ENCODE measurements around the gene CHD9. TPM values are rescaled to one million over a fixed set of nuclear protein-coding genes. Genes with fewer than 3 reads are reported as not detected.

CHD9 gene
- total RNA-seq, 1 donor from 2014 or later: 99.0 TPM

- Mint-ChIP-seq H3K4me3 (ENCODE audit: unreplicated experiment) (peak overlapping the region; percentile 24), H3K4me1 (ENCODE audit: unreplicated experiment) (peaks cover 48% of the 10 kb centered on the region), H3K36me3 (ENCODE audit: unreplicated experiment) (peaks cover 17% of the 10 kb centered on the region), H3K27me3 (ENCODE audit: unreplicated experiment) (no peaks in the 10 kb centered on the region), H3K27ac (ENCODE audit: unreplicated experiment) (peak overlapping the region; percentile 50), H3K9me3 (ENCODE audit: unreplicated experiment) (no peaks in the 10 kb centered on the region)
- TF ChIP-seq CTCF (IDR thresholded peaks at IDR 0.05): no peak
- no peak for DNase-seq (ENCODE audit: extremely low spot score, unreplicated experiment)
Measured at GRCh38 chr16:53212893-53213223, 158.1 kb downstream of the CHD9 start.

- no peak for DNase-seq (ENCODE audit: extremely low spot score, unreplicated experiment)
- no peak for TF ChIP-seq CTCF (IDR thresholded peaks at IDR 0.05)
- Mint-ChIP-seq H3K27ac (ENCODE audit: unreplicated experiment) (peak overlapping the region; percentile 50), H3K9me3 (ENCODE audit: unreplicated experiment) (no peaks in the 10 kb centered on the region), H3K4me3 (ENCODE audit: unreplicated experiment) (peak overlapping the region; percentile 24), H3K36me3 (ENCODE audit: unreplicated experiment) (peaks cover 17% of the 10 kb centered on the region), H3K27me3 (ENCODE audit: unreplicated experiment) (no peaks in the 10 kb centered on the region), H3K4me1 (ENCODE audit: unreplicated experiment) (peaks cover 46% of the 10 kb centered on the region)
Measured at GRCh38 chr16:53213542-53213941, 158.8 kb downstream of the CHD9 start.

- TF ChIP-seq CTCF (IDR thresholded peaks at IDR 0.05): no peak
- no peak overlapping the region for H3K4me3 Mint-ChIP-seq (ENCODE audit: unreplicated experiment)
- H3K27ac Mint-ChIP-seq (ENCODE audit: unreplicated experiment): no peak overlapping the region
- H3K4me1 Mint-ChIP-seq (ENCODE audit: unreplicated experiment): peaks cover 33% of the 10 kb centered on the region
- no peaks in the 10 kb centered on the region for H3K27me3 Mint-ChIP-seq (ENCODE audit: unreplicated experiment)
- H3K36me3 Mint-ChIP-seq (ENCODE audit: unreplicated experiment): peaks cover 12% of the 10 kb centered on the region
- no peaks in the 10 kb centered on the region for H3K9me3 Mint-ChIP-seq (ENCODE audit: unreplicated experiment)
- no peak for DNase-seq (ENCODE audit: extremely low spot score, unreplicated experiment)
Measured at GRCh38 chr16:53216798-53217197, 162.0 kb downstream of the CHD9 start.

- Mint-ChIP-seq H3K27ac (ENCODE audit: unreplicated experiment) (no peak overlapping the region), H3K4me3 (ENCODE audit: unreplicated experiment) (no peak overlapping the region), H3K36me3 (ENCODE audit: unreplicated experiment) (peaks cover 22% of the 10 kb centered on the region), H3K27me3 (ENCODE audit: unreplicated experiment) (no peaks in the 10 kb centered on the region), H3K4me1 (ENCODE audit: unreplicated experiment) (peaks cover 14% of the 10 kb centered on the region), H3K9me3 (ENCODE audit: unreplicated experiment) (no peaks in the 10 kb centered on the region)
- TF ChIP-seq CTCF (IDR thresholded peaks at IDR 0.05): no peak
- DNase-seq (ENCODE audit: extremely low spot score, unreplicated experiment): no peak
Measured at GRCh38 chr16:53219371-53219770, 164.6 kb downstream of the CHD9 start.

GRCh38 chr16:53219795-53220454, 165.1 kb downstream of the CHD9 start:
- no peaks in the 10 kb centered on the region for H3K27me3 Mint-ChIP-seq (ENCODE audit: unreplicated experiment)
- DNase-seq (ENCODE audit: extremely low spot score, unreplicated experiment): no peak
- H3K27ac Mint-ChIP-seq (ENCODE audit: unreplicated experiment): no peak overlapping the region
- H3K4me3 Mint-ChIP-seq (ENCODE audit: unreplicated experiment): no peak overlapping the region
- H3K4me1 Mint-ChIP-seq (ENCODE audit: unreplicated experiment): peaks cover 10% of the 10 kb centered on the region
- H3K36me3 Mint-ChIP-seq (ENCODE audit: unreplicated experiment): peaks cover 21% of the 10 kb centered on the region
- TF ChIP-seq CTCF (IDR thresholded peaks at IDR 0.05): no peak
- no peaks in the 10 kb centered on the region for H3K9me3 Mint-ChIP-seq (ENCODE audit: unreplicated experiment)

Measured in osteocyte (in vitro differentiated cells).